GM18951 (cell line): Measurements from ENCODE around the gene PLEKHA6.

Experiments
- POLR2A ChIP-seq: IDR thresholded peaks from 4 replicates; pipeline ENCODE4 v1.6.1; 2011; ENCODE audit warnings: mild to moderate bottlenecking; ENCODE audit not compliant: insufficient read length, insufficient read depth; ENCODE audit errors: extremely low read depth
- in situ Hi-C: fragments of 300-500 bp; cut with MboI; formaldehyde crosslinking; loops from one replicate; pipeline ENCODE4 v1.12.0; 2022; ENCODE audit warnings: low sequenced_read_pairs, mixed read lengths, inconsistent platforms; ENCODE audit not compliant: unreplicated experiment

The PLEKHA6 gene

GRCh38 chr1:204344665-204345355, 14.9 kb downstream of the PLEKHA6 start:
- TF ChIP-seq POLR2A = no peak
- in situ Hi-C loops = no loop called here

GRCh38 chr1:204343802-204344201, 15.9 kb downstream of the PLEKHA6 start:
- TF ChIP-seq POLR2A = no peak
- in situ Hi-C loops = no loop called here

- TF ChIP-seq POLR2A = no peak
- in situ Hi-C loops = no loop called here
Observed at GRCh38 chr1:204343247-204343646, 16.5 kb downstream of the PLEKHA6 start.

DNA sequence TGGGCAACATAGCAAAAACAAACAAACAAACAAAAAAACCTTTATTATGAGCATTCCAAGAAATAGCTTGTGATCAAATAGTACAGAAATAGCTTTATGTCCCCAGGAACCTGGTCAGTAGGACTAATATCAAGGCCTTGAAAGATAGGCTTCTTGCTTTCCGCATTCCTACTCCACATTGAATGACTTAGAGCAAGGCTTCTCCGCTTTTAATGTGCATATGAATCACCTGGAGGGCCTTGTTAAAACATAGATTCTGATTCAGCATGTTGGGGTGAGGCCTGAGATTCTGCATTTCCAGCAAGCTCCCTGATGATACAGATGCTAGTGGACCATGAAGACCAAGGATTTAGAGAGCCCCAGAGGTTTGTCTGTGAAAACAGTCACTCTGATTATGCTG, 17.4 kb downstream of the PLEKHA6 start:
- in situ Hi-C loops = no loop called here
- TF ChIP-seq POLR2A = no peak

DNA sequence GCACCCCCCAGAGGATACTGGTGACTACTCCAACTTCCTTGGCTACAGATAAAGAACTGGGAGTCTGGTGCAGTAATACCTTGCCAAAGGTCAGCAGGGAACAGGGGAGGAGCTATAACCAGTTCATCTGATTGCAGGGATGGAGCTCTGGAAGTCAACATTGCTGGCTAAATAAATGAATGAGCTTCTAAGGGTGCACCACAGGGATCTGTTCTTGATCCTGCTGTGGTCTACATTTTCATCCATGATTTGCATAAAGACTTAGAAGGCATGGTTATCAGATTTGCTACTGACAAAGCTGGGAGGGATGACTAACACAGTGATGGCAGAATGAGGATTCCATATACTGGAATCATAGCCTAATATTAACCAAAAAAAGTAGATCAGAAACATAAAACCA, 18.3 kb downstream of the PLEKHA6 start:
- TF ChIP-seq POLR2A = no peak
- in situ Hi-C loops = no loop called here

DNA sequence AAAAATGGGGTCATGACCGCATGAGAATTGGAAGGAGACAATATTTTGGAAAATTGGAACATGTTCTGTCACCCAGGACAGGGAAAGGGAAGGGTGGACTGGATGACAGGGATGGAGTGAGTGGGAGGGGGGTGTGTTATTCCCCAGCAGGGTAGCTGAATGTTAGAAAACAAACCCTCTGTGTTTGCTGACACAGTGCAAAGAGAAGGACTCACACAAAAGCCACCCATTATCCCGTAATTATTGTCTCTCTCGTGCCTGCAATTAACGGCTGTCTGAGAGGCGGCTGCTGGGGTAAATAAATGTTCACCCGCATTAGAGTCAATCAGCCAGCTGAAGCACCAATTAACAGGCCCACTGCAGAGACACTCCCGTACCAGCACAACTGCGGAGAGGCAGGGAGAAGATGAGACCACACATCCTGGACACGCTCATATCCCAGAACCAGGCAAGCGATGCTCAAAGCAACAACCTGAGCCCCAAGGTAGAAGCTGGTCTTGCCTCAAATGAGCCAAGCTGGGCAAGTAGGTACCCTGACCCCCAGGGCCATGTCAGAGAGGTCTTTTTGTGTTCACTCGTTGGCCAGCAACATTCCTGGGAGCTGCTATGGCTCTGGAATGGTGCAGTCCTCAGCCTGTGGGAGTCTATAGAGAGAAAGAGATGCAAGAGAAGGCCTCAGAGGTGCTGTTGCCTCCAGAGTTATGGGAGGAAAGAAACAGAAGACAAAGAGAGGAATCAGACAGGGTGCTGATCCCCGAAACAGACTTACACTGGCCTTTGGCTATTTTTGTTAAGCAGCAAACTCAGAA, 19.4 kb downstream of the PLEKHA6 start:
- in situ Hi-C loops = no loop called here
- no peak for TF ChIP-seq POLR2A

DNA sequence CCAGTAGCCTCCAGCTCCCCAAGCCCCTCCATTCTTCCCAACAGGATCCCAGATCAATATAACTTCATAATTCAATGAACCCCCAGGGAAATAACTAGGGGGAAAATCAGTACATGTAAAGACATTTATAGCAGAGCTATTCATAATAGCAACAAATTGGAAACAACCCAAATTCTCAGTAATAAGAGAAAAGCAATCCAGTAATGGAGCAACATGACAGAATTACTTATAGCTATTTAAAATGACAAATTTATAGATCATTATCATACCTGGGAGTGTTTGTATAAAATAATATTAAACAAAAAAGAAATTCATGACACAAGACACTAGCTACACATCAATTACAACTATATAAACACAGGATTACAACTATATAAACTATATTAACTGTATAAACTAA, 20.2 kb downstream of the PLEKHA6 start:
- in situ Hi-C loops = no loop called here

DNA sequence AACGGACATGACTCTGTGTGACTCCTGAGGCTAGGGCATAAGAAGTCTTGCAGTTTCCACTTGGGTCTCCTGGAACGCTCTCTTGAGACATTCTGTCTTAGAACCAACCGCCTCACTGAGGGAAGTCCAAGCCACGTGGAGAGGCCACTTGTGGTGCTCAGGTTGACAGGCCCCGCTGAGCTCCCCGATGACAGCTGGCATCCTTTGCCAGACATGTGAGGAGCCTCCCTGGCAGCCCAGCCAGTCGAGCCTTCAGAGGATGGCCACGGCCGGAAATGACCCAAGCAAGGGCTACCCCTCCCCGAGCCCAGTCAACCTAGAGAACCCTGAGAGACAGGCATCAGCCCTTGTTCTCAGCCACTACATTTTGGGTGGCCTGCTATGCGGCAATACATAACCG, 20.7 kb downstream of the PLEKHA6 start:
- no peak for TF ChIP-seq POLR2A
- in situ Hi-C loops = no loop called here

More for the DNA sequence above, 20.2 kb downstream of the PLEKHA6 start:
- no peak for TF ChIP-seq POLR2A

DNA sequence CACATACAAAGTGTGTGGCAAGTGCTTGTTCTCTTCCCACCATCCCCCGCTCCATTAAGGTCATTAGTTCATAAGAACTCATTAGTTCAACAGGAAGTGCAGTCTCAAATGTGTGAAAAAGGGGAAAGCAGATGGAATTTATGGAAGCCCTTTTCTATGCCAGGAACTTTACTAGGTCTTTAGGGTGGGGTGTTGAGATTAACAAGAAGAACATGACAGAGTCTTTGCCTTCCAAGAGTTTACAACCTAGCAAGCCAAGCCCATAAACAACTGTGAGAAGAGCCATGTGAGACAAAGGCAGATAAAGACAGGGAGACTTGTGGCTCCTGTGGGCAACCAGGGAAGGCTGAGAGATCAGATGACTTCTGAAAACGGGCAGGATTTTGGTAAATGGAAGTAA, 21.4 kb downstream of the PLEKHA6 start:
- no peak for TF ChIP-seq POLR2A
- in situ Hi-C loops = no loop called here

- TF ChIP-seq POLR2A = no peak
- in situ Hi-C loops = no loop called here
Observed at GRCh38 chr1:204337583-204337982, 22.1 kb downstream of the PLEKHA6 start.

DNA sequence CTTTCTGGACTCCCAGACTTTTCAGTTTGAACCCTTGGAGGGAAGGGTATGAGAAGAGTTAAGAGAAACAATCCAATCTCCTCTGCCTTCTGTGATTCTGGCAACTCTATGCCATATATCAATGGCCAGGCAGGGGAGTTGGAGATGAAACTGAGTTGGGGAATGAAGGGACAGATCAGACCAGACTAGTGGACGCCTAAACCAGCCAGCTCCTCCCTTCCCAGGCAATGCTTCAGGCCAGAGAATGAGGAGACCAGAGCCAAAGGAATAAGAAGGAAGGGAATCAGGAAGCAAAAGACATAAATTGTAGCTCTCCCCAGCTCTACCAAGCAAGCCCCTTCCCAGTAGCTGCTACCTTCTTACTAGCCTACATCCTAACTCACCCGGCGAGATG, 22.7 kb downstream of the PLEKHA6 start:
- TF ChIP-seq POLR2A = no peak
- in situ Hi-C loops = no loop called here

- in situ Hi-C loops = no loop called here
- no peak for TF ChIP-seq POLR2A
Observed at GRCh38 chr1:204336421-204337035, 23.2 kb downstream of the PLEKHA6 start.

- in situ Hi-C loops = no loop called here
- no peak for TF ChIP-seq POLR2A
Observed at GRCh38 chr1:204335533-204335932, 24.2 kb downstream of the PLEKHA6 start.

- in situ Hi-C loops = no loop called here
- TF ChIP-seq POLR2A = no peak
Observed at GRCh38 chr1:204335085-204335484, 24.6 kb downstream of the PLEKHA6 start.
